H1 (cell line): ENCODE measurements around the gene P2RX1. TPM values are rescaled to one million over a fixed set of nuclear protein-coding genes. Genes with fewer than 3 reads are reported as not detected.

Source experiments
- CTCF ChIA-PET: fragments of 300-600 bp; sonication (Branson Sonifier 250); formaldehyde crosslinking; loops from one replicate; lab custom pipeline; 2021; ENCODE audit not compliant: partially characterized antibody; lab: Charles Lee
- POLR2A ChIA-PET: fragments of 300-600 bp; sonication (Branson Sonifier 250); formaldehyde crosslinking; loops from one replicate; lab custom pipeline; 2021; ENCODE audit warnings: inconsistent platforms; ENCODE audit not compliant: partially characterized antibody; lab: Charles Lee
- DNase-seq, 2 experiments: peaks; one replicate each; pipeline versions ENCODE4 v3.0.0 to v3.0.0-alpha.2; 2010 to 2022; ENCODE audit warnings: low spot score in 2 of 2, low read depth in 1 of 2, mixed read lengths in 1 of 2
- FAIRE-seq: peaks from 2 replicates; lab custom pipeline; 2011; peaks lifted over from hg19 to GRCh38; lab: Jason Lieb, UNC
- H2AFZ ChIP-seq: 2 replicates; pipeline ENCODE4 v1.8.1; 2012; ENCODE audit warnings: low read length, inconsistent platforms
- H2AK5ac ChIP-seq: 2 replicates; pipeline ENCODE4 v1.6.1; 2013; ENCODE audit warnings: low read depth, low read length
- H2BK120ac ChIP-seq: replicated peaks from 2 replicates; pipeline ENCODE3; 2013; ENCODE audit warnings: low read depth, low read length, inconsistent platforms
- H2BK12ac ChIP-seq: 2 replicates; pipeline ENCODE4 v1.6.1; 2013; ENCODE audit warnings: low read depth, low read length
- H2BK15ac ChIP-seq: 2 replicates; pipeline ENCODE4 v1.6.1; 2013; ENCODE audit warnings: low read length
- H2BK20ac ChIP-seq: 2 replicates; pipeline ENCODE4 v1.6.1; 2013; ENCODE audit warnings: low read length
- H2BK5ac ChIP-seq: 2 replicates; pipeline ENCODE4 v1.6.1; 2013; ENCODE audit warnings: low read depth, low read length
- H3K14ac ChIP-seq: 2 replicates; pipeline ENCODE4 v1.6.1; 2013; ENCODE audit warnings: inconsistent platforms; ENCODE audit not compliant: insufficient read length
- H3K18ac ChIP-seq: 2 replicates; pipeline ENCODE4 v1.6.1; 2013; ENCODE audit warnings: low read length; ENCODE audit errors: extremely low read depth
- H3K23ac ChIP-seq: 2 replicates; pipeline ENCODE4 v1.6.1; 2013; ENCODE audit warnings: inconsistent platforms; ENCODE audit not compliant: insufficient read length
- H3K23me2 ChIP-seq: 2 replicates; pipeline ENCODE4 v1.6.1; 2013; ENCODE audit warnings: low read depth, low read length
- H3K27ac ChIP-seq: 2 replicates; pipeline ENCODE4 v1.6.1; 2011; ENCODE audit warnings: low read depth, low read length, inconsistent platforms
- H3K27me3 ChIP-seq, 4 experiments: replicated peaks in 1 of 4; 1 replicate in 1 of 4; 2 replicates in 3 of 4; pipeline versions ENCODE4 v1.6.1 to v1.8.1; 2011 to 2013; ENCODE audit warnings: low read length in 3 of 4, mild to moderate bottlenecking in 3 of 4, inconsistent platforms in 2 of 4, mixed read lengths in 2 of 4, moderate library complexity in 1 of 4; ENCODE audit not compliant: control insufficient read depth in 3 of 4, insufficient read depth in 3 of 4; ENCODE audit errors: extremely low read depth in 1 of 4
- H3K36me3 ChIP-seq, 4 experiments: 2 replicates each; pipeline versions ENCODE4 v1.6.1 to v1.8.1; 2011 to 2013; ENCODE audit warnings: mild to moderate bottlenecking in 4 of 4, low read length in 3 of 4, moderate library complexity in 2 of 4, control low read depth in 1 of 4, inconsistent platforms in 1 of 4; ENCODE audit not compliant: insufficient read depth in 4 of 4, control insufficient read depth in 2 of 4
- H3K4ac ChIP-seq: replicated peaks from 2 replicates; pipeline ENCODE3; 2013; ENCODE audit warnings: low read length, low read depth, mixed read lengths, inconsistent platforms; ENCODE audit not compliant: insufficient read length
- H3K4me1 ChIP-seq, 4 experiments: replicated peaks in 1 of 4; 1 replicate in 1 of 4; 2 replicates in 3 of 4; pipeline versions ENCODE4 v1.6.1 to v1.8.1; 2011 to 2013; ENCODE audit warnings: low read length in 3 of 4, inconsistent platforms in 2 of 4, mixed read lengths in 1 of 4; ENCODE audit not compliant: insufficient read depth in 4 of 4, control insufficient read depth in 3 of 4
- H3K4me2 ChIP-seq, 2 experiments: 2 replicates each; pipeline versions ENCODE4 v1.6.1 to v1.8.1; 2011 to 2013; ENCODE audit warnings: low read depth in 2 of 2, low read length in 2 of 2, control low read depth in 1 of 2, inconsistent platforms in 1 of 2, mild to moderate bottlenecking in 1 of 2; ENCODE audit not compliant: insufficient read depth in 1 of 2
- H3K4me3 ChIP-seq, 4 experiments: fragments of 200-600, 300-600 bp in 1 of 4; sonication (generic), shearing (Covaris generic), sonication (Bioruptor Twin) in 1 of 4; 2 replicates each; pipeline versions ENCODE4 v1.5.1 to v1.8.1; 2011 to 2016; ENCODE audit warnings: low read length in 4 of 4, low read depth in 3 of 4, control low read depth in 2 of 4, inconsistent platforms in 2 of 4, mild to moderate bottlenecking in 2 of 4, mixed read lengths in 1 of 4, moderate library complexity in 1 of 4; ENCODE audit not compliant: insufficient read depth in 2 of 4; ENCODE audit errors: extremely low read depth in 1 of 4
- H3K56ac ChIP-seq: replicated peaks from 2 replicates; pipeline ENCODE3; 2013; ENCODE audit warnings: low read depth, mild to moderate bottlenecking, mixed read lengths, low read length, inconsistent platforms; ENCODE audit not compliant: insufficient read length
- H3K79me1 ChIP-seq: 2 replicates; pipeline ENCODE4 v1.6.1; 2013; ENCODE audit warnings: low read depth, low read length, control low read depth
- H3K79me2 ChIP-seq, 2 experiments: 2 replicates each; pipeline versions ENCODE4 v1.6.1 to v1.8.1; 2012 to 2013; ENCODE audit warnings: low read length in 2 of 2, mild to moderate bottlenecking in 2 of 2, inconsistent platforms in 1 of 2; ENCODE audit not compliant: insufficient read depth in 2 of 2, control insufficient read depth in 1 of 2
- H3K9ac ChIP-seq, 4 experiments: replicated peaks in 1 of 4; 1 replicate in 1 of 4; 2 replicates in 3 of 4; pipeline versions ENCODE4 v1.6.1 to v1.8.1; 2011 to 2013; ENCODE audit warnings: low read depth in 3 of 4, low read length in 3 of 4, control low read depth in 2 of 4, mild to moderate bottlenecking in 2 of 4, moderate library complexity in 2 of 4, inconsistent platforms in 1 of 4; ENCODE audit errors: extremely low read depth in 1 of 4
- H3K9me3 ChIP-seq, 2 experiments: 2 replicates each; pipeline versions ENCODE4 v1.6.1 to v1.8.1; 2012 to 2013; ENCODE audit warnings: mild to moderate bottlenecking in 2 of 2, moderate library complexity in 2 of 2, control low read depth in 1 of 2, inconsistent platforms in 1 of 2, low read depth in 1 of 2, low read length in 1 of 2, mixed read lengths in 1 of 2; ENCODE audit not compliant: insufficient read depth in 2 of 2
- H4K20me1 ChIP-seq, 2 experiments: replicated peaks in 1 of 2; 2 replicates each; pipeline versions ENCODE3 to v1.8.1; 2011 to 2013; ENCODE audit warnings: inconsistent platforms in 2 of 2, low read length in 2 of 2, mild to moderate bottlenecking in 1 of 2; ENCODE audit not compliant: insufficient read depth in 2 of 2, control insufficient read depth in 1 of 2
- H4K5ac ChIP-seq: 2 replicates; pipeline ENCODE4 v1.6.1; 2013; ENCODE audit warnings: low read length, low read depth, mixed read lengths, inconsistent platforms; ENCODE audit not compliant: insufficient read length
- H4K8ac ChIP-seq: 2 replicates; pipeline ENCODE4 v1.8.0; 2013; ENCODE audit warnings: mild to moderate bottlenecking, moderate library complexity, low read length, inconsistent platforms; ENCODE audit not compliant: insufficient read depth; ENCODE audit errors: extremely low read depth
- H4K91ac ChIP-seq: replicated peaks from 2 replicates; pipeline ENCODE3; 2013; ENCODE audit warnings: low read length, mixed read lengths, inconsistent platforms; ENCODE audit not compliant: insufficient read length
- ASH2L ChIP-seq: fragments of 200-600, 300-600 bp; sonication (generic); IDR thresholded peaks from one replicate; pipeline ENCODE4 v1.7.1; 2017; ENCODE audit warnings: low read length
- BCL11A ChIP-seq, 2 experiments: IDR thresholded peaks; one replicate each; pipeline ENCODE4 v1.6.1; 2011; ENCODE audit warnings: low read depth in 2 of 2, low read length in 2 of 2, mild to moderate bottlenecking in 2 of 2
- CHD1 ChIP-seq: IDR thresholded peaks from 2 replicates; pipeline ENCODE4 v1.6.1; 2012; ENCODE audit warnings: low read depth, low read length, improper control_type of control experiment
- HDAC6 ChIP-seq: IDR thresholded peaks from one replicate; pipeline ENCODE4 v1.7.1; 2012; ENCODE audit warnings: low read depth, mild to moderate bottlenecking, inconsistent platforms, low read length, moderate library complexity
- JUND ChIP-seq: IDR thresholded peaks from 2 replicates; pipeline ENCODE4 v1.6.1; 2011; ENCODE audit warnings: mild to moderate bottlenecking, improper control_type of control experiment, low read length
- NRF1 ChIP-seq: IDR thresholded peaks from 2 replicates; pipeline ENCODE4 v1.6.1; 2011; ENCODE audit warnings: mild to moderate bottlenecking, low read depth, low read length, improper control_type of control experiment
- POLR2AphosphoS5 ChIP-seq: IDR thresholded peaks from 2 replicates; pipeline ENCODE4 v1.6.1; 2011; ENCODE audit warnings: low read depth, low read length
- SAP30 ChIP-seq: fragments of 300-600 bp; sonication (generic); IDR thresholded peaks from 2 replicates; pipeline ENCODE4 v1.7.1; 2012; ENCODE audit warnings: low read length, moderate library complexity, mild to moderate bottlenecking, inconsistent platforms; ENCODE audit not compliant: insufficient read depth, insufficient replicate concordance
- SP2 ChIP-seq: IDR thresholded peaks from 2 replicates; pipeline ENCODE4 v1.6.1; 2012; ENCODE audit warnings: mild to moderate bottlenecking, low read length, inconsistent platforms
- SP4 ChIP-seq: IDR thresholded peaks from 2 replicates; pipeline ENCODE4 v1.6.1; 2012; ENCODE audit warnings: low read length, inconsistent platforms
- SRF ChIP-seq: IDR thresholded peaks from 2 replicates; pipeline ENCODE4 v1.6.1; 2011; ENCODE audit warnings: mild to moderate bottlenecking, low read depth, low read length, moderate library complexity
- SUZ12 ChIP-seq: fragments of 200-600 bp; sonication (generic); IDR thresholded peaks from 2 replicates; pipeline ENCODE4 v1.6.1; 2012; ENCODE audit warnings: mild to moderate bottlenecking, inconsistent platforms, low read length, moderate library complexity, mixed read lengths
- TBP ChIP-seq: IDR thresholded peaks from 2 replicates; pipeline ENCODE4 v1.6.1; 2011; ENCODE audit warnings: low read depth, low read length, improper control_type of control experiment
- TCF12 ChIP-seq: IDR thresholded peaks from 2 replicates; pipeline ENCODE4 v1.6.1; 2011; ENCODE audit warnings: low read depth, mild to moderate bottlenecking, low read length
- YY1 ChIP-seq: IDR thresholded peaks from 2 replicates; pipeline ENCODE4 v1.6.1; 2011; ENCODE audit warnings: low read depth, mild to moderate bottlenecking, low read length
- ZNF274 ChIP-seq: IDR thresholded peaks from 2 replicates; pipeline ENCODE4 v1.7.0; 2012; ENCODE audit warnings: low read length, borderline replicate concordance; ENCODE audit errors: extremely low read depth
- WGBS, 2 experiments: shearing (Covaris generic) in 1 of 2; methylation state at CpG; one replicate each; pipeline versions ENCODE4 v1.1.6 to v1.1.7; 2013 to 2015; ENCODE audit warnings: low lambda C conversion rate in 2 of 2, mixed read lengths in 2 of 2, inconsistent platforms in 1 of 2, low coverage in 1 of 2, missing lambda C conversion rate in 1 of 2; ENCODE audit not compliant: insufficient replicate concordance in 2 of 2, insufficient coverage in 1 of 2, insufficient read length in 1 of 2; ENCODE audit errors: extremely low coverage in 1 of 2, missing lambda C conversion rate in 1 of 2; 5-methylcytosine and 5-hydroxymethylcytosine counted together
- polyA plus RNA-seq, 7 experiments: library from polyadenylated mRNA; depleted of rRNA in 3 of 7; stranded (reverse) in 5 of 7; unstranded in 2 of 7; fragments of >200 nt in 5 of 7; fragments of 200-250 nt in 2 of 7; gene quantifications; 1 replicate in 5 of 7; 2 replicates in 1 of 7; 4 replicates in 1 of 7; pipeline versions ENCODE4 v1.2.1 to v1.2.3, GENCODE V29; 2011 to 2013; ENCODE audit warnings: missing spikeins in 2 of 7, mixed read lengths in 2 of 7
- total RNA-seq: library from RNA; stranded (reverse); fragmentation: NEBNext Ultra II Directional; extraction: Animal tissue kit (Norgen Biotek cat#: 25700); gene quantifications from 2 replicates; pipeline ENCODE4 v1.2.1, GENCODE V29; 2021

The P2RX1 gene
- total and polyA plus RNA-seq, 2 of the 8 experiments (the other 6 are each of a cell fraction or from before 2014, with no cell fraction given), result 0.45 to 1.1 TPM

GRCh38 chr17:3895354-3895753 lies 20.9 kb downstream of the P2RX1 start:
- DNase-seq, result no peak
- ChIA-PET CTCF (interaction anchor here (0.6 to 3.8 kb wide), 7 partner anchors 9 to 177 kb away, joined by 4 to 17 read pairs (median 6); no protein-coding TSS in a partner anchor), POLR2A (interaction anchor here (0.6 to 3.5 kb wide), 2 partner anchors 8 to 66 kb away, joined by 4 to 22 read pairs; no protein-coding TSS in a partner anchor)
- Histone ChIP-seq H3K4ac (no peak overlapping the region), H3K56ac (no peak overlapping the region), H3K27me3 (peaks cover 0 to 6% (median 1%) of the 10 kb centered on the region in 4 experiments; a peak in 3 of 7 replicates), H3K23ac (no peak overlapping the region), H3K9ac (no peak overlapping the region), H2BK5ac (no peak overlapping the region), H3K36me3 (no peaks in the 10 kb centered on the region), H3K4me3 (no peak overlapping the region), H4K8ac (no peak overlapping the region), H3K79me1 (peaks cover 4% of the 10 kb centered on the region; the same call in 1 of the 2 replicates), H3K4me1 (peaks cover 6 to 20% (median 15%) of the 10 kb centered on the region in 4 experiments), H3K9me3 (no peaks in the 10 kb centered on the region), H2BK20ac (no peak overlapping the region), H2AFZ (no peak overlapping the region), H4K5ac (no peak overlapping the region), H2AK5ac (no peak overlapping the region), H4K20me1 (peaks cover 2 to 8% of the 10 kb centered on the region in 2 experiments), H3K4me2 (no peak overlapping the region), H3K27ac (no peak overlapping the region), H4K91ac (no peak overlapping the region), H3K79me2 (no peaks in the 10 kb centered on the region), H2BK12ac (peak overlapping the region; percentile 80; the same call in 1 of the 2 replicates), H2BK120ac (no peak overlapping the region), H3K18ac (no peak overlapping the region), H2BK15ac (0 out of 2 replicates have a peak overlapping the region, but pooled peaks have one; percentile 61), H3K14ac (no peak overlapping the region), H3K23me2 (peaks cover 15% of the 10 kb centered on the region; the same call in 1 of the 2 replicates)
- 97% methylated on average over 3 of the region's 3 CpGs; no CpG with 5 or more reads in 1 of the 2 experiments for WGBS, 2 experiments
- no peak for FAIRE-seq
- no peak for TF ChIP-seq TCF12
- TF ChIP-seq SP2, result no peak
- TF ChIP-seq CHD1, result no peak
- TF ChIP-seq ASH2L, result no peak
- no peak for TF ChIP-seq NRF1
- no peak for TF ChIP-seq SUZ12
- no peak for TF ChIP-seq SRF
- no peak for TF ChIP-seq YY1
- no peak for TF ChIP-seq ZNF274
- no peak for TF ChIP-seq TBP
- TF ChIP-seq SP4, result no peak
- no peak for TF ChIP-seq BCL11A (IDR thresholded peaks at IDR 0.05; ENCODE audit: low read depth in 2 of 2, low read length in 2 of 2)
- TF ChIP-seq SAP30, result no peak
- TF ChIP-seq JUND, result no peak
- no peak for TF ChIP-seq POLR2AphosphoS5
- TF ChIP-seq HDAC6, result no peak
